Measurements from ENCODE around the gene STAT5B.

DNA sequence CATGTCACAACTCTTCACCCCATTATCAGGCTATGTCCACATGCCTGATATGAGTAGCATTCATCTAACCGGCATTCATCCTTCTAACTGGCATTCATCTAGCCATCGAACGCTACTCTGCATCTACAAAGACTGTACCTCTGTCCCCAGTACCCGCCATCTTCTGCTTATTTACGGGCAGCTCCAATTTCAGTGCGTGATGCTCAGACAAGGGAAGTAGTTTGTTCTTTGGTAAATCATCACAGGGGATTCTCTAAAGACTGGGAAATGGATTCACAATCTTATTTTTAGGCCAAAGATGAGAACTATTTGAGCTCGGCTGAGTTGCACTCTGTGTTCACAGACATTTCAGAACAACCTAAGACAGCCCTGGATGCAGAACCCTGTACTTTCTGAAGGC is 39.4 kb downstream of the STAT5B start:
- TF ChIP-seq, protein P1, sequence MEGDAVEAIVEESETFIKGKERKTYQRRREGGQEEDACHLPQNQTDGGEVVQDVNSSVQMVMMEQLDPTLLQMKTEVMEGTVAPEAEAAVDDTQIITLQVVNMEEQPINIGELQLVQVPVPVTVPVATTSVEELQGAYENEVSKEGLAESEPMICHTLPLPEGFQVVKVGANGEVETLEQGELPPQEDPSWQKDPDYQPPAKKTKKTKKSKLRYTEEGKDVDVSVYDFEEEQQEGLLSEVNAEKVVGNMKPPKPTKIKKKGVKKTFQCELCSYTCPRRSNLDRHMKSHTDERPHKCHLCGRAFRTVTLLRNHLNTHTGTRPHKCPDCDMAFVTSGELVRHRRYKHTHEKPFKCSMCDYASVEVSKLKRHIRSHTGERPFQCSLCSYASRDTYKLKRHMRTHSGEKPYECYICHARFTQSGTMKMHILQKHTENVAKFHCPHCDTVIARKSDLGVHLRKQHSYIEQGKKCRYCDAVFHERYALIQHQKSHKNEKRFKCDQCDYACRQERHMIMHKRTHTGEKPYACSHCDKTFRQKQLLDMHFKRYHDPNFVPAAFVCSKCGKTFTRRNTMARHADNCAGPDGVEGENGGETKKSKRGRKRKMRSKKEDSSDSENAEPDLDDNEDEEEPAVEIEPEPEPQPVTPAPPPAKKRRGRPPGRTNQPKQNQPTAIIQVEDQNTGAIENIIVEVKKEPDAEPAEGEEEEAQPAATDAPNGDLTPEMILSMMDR (IDR thresholded peaks at IDR 0.05; ENCODE audit: insufficient read depth, low read depth, low read length) = no peak
- no peak for TF ChIP-seq EZH2 (IDR thresholded peaks at IDR 0.05; ENCODE audit: insufficient read depth, low read length)

Measured in astrocyte (in vitro differentiated cells and primary cell).